Measurements from ENCODE around the gene MCM5.

Gene MCM5

GRCh38 chr22:35401863-35402262 lies 1.9 kb downstream of the MCM5 start:
- Histone ChIP-seq H3K36me3 (ENCODE audit: control insufficient read depth, insufficient read depth, low read length) (peaks cover 18% of the 10 kb centered on the region), H3K4me3 (replicated peaks; ENCODE audit: low read depth, low read length) (no peak overlapping the region), H3K27me3 (replicated peaks; ENCODE audit: control insufficient read depth, insufficient read depth, low read length) (no peaks in the 10 kb centered on the region)
- no peak for DNase-seq (ENCODE audit: extremely low read depth, insufficient read length)
- no peak for TF ChIP-seq CTCF (IDR thresholded peaks at IDR 0.05; ENCODE audit: insufficient read depth, low read length, poor library complexity, severe bottlenecking)

- no peaks in the 10 kb centered on the region for H3K27me3 ChIP-seq (replicated peaks; ENCODE audit: control insufficient read depth, insufficient read depth, low read length)
- peaks cover 25% of the 10 kb centered on the region for H3K36me3 ChIP-seq (ENCODE audit: control insufficient read depth, insufficient read depth, low read length)
- DNase-seq (ENCODE audit: extremely low read depth, insufficient read length) = no peak
- TF ChIP-seq CTCF (IDR thresholded peaks at IDR 0.05; ENCODE audit: insufficient read depth, low read length, poor library complexity, severe bottlenecking) = no peak
- H3K4me3 ChIP-seq (replicated peaks; ENCODE audit: low read depth, low read length) = no peak overlapping the region
These were observed 3.4 kb downstream of the MCM5 start for GRCh38 chr22:35403356-35403755.

GRCh38 chr22:35404176-35404575 lies 4.2 kb downstream of the MCM5 start:
- no peak for TF ChIP-seq CTCF (IDR thresholded peaks at IDR 0.05; ENCODE audit: insufficient read depth, low read length, poor library complexity, severe bottlenecking)
- no peaks in the 10 kb centered on the region for H3K27me3 ChIP-seq (replicated peaks; ENCODE audit: control insufficient read depth, insufficient read depth, low read length)
- no peak overlapping the region for H3K4me3 ChIP-seq (replicated peaks; ENCODE audit: low read depth, low read length)
- no peak for DNase-seq (ENCODE audit: extremely low read depth, insufficient read length)
- H3K36me3 ChIP-seq (ENCODE audit: control insufficient read depth, insufficient read depth, low read length) = peaks cover 29% of the 10 kb centered on the region

GRCh38 chr22:35406443-35406842 lies 6.5 kb downstream of the MCM5 start:
- Histone ChIP-seq H3K4me3 (replicated peaks; ENCODE audit: low read depth, low read length) (no peak overlapping the region), H3K36me3 (ENCODE audit: control insufficient read depth, insufficient read depth, low read length) (peaks cover 34% of the 10 kb centered on the region), H3K27me3 (replicated peaks; ENCODE audit: control insufficient read depth, insufficient read depth, low read length) (no peaks in the 10 kb centered on the region)
- no peak for DNase-seq (ENCODE audit: extremely low read depth, insufficient read length)
- no peak for TF ChIP-seq CTCF (IDR thresholded peaks at IDR 0.05; ENCODE audit: insufficient read depth, low read length, poor library complexity, severe bottlenecking)

GRCh38 chr22:35407362-35407761 lies 7.4 kb downstream of the MCM5 start:
- no peak for TF ChIP-seq CTCF (IDR thresholded peaks at IDR 0.05; ENCODE audit: insufficient read depth, low read length, poor library complexity, severe bottlenecking)
- peaks cover 41% of the 10 kb centered on the region for H3K36me3 ChIP-seq (ENCODE audit: control insufficient read depth, insufficient read depth, low read length)
- no peaks in the 10 kb centered on the region for H3K27me3 ChIP-seq (replicated peaks; ENCODE audit: control insufficient read depth, insufficient read depth, low read length)
- no peak overlapping the region for H3K4me3 ChIP-seq (replicated peaks; ENCODE audit: low read depth, low read length)
- DNase-seq (ENCODE audit: extremely low read depth, insufficient read length) = no peak

All from GM06990 (cell line).